HepG2 (cell line): ENCODE data around the gene SLC38A2. TPM values are rescaled to one million over a fixed set of nuclear protein-coding genes. Genes with fewer than 3 reads are reported as not detected.

ENCODE experiments used
- ATF1 ChIP-seq: IDR thresholded peaks from 2 replicates; pipeline ENCODE4 v1.6.1; 2016; ENCODE audit warnings: mild to moderate bottlenecking, control low read depth
- KDM2A ChIP-seq: sonication (generic); formaldehyde crosslinking; IDR thresholded peaks from 2 replicates; pipeline ENCODE4 v1.4.0; 2020; ENCODE audit warnings: low read depth, missing genetic modification reagents, borderline replicate concordance
- MIXL1 ChIP-seq: IDR thresholded peaks from 2 replicates; pipeline ENCODE4 v1.6.1; 2016
- NFYB ChIP-seq: sonication (generic); formaldehyde crosslinking; IDR thresholded peaks from 2 replicates; pipeline ENCODE4 v1.4.0; 2020; ENCODE audit warnings: missing genetic modification reagents
- POLR2AphosphoS2 ChIP-seq: IDR thresholded peaks from 2 replicates; pipeline ENCODE4 v1.6.1; 2011; ENCODE audit warnings: low read depth, low read length, improper control_type of control experiment
- SNRNP70 ChIP-seq: fragments of 200-400 bp; formaldehyde crosslinking; IDR thresholded peaks from 2 replicates; pipeline ENCODE4 v1.6.1; 2017; ENCODE audit warnings: mild to moderate bottlenecking, low read depth, low read length, moderate library complexity
- SOX6 ChIP-seq, 2 experiments: fragments of 450-650 bp in 1 of 2; sonication (generic) in 1 of 2; formaldehyde crosslinking in 1 of 2; IDR thresholded peaks; 2 replicates each; pipeline versions ENCODE4 v1.4.0 to v1.6.1; 2017 to 2020; ENCODE audit warnings: antibody characterized with exemption in 1 of 2, mild to moderate bottlenecking in 1 of 2, missing genetic modification reagents in 1 of 2
- ZNF296 ChIP-seq: sonication (generic); formaldehyde crosslinking; conservative IDR thresholded peaks from 2 replicates; pipeline ENCODE4 v1.5.0; 2020; ENCODE audit warnings: mild to moderate bottlenecking, missing genetic modification reagents
- ZNF562 ChIP-seq: sonication (generic); formaldehyde crosslinking; IDR thresholded peaks from 2 replicates; pipeline ENCODE4 v1.8.0; 2022; ENCODE audit warnings: missing genetic modification reagents, borderline replicate concordance
- ZNF816 ChIP-seq: sonication (generic); formaldehyde crosslinking; IDR thresholded peaks from 2 replicates; pipeline ENCODE4 v1.8.0; 2022; ENCODE audit warnings: missing genetic modification reagents, mild to moderate bottlenecking, borderline replicate concordance
- ZSCAN9 ChIP-seq: IDR thresholded peaks from 2 replicates; pipeline ENCODE4 v1.6.1; 2016; ENCODE audit warnings: borderline replicate concordance
- polyA plus RNA-seq, 8 experiments: library from polyadenylated mRNA; depleted of rRNA in 3 of 8; stranded (reverse) in 7 of 8; unstranded in 1 of 8; fragments of >200 nt; fragmentation: Illumina TruSeq in 4 of 8; extraction: Trizol in 4 of 8; gene quantifications; 2 replicates each; pipeline versions ENCODE4 v1.2.1 to v1.2.3, GENCODE V29; 2011 to 2016; ENCODE audit warnings: low read depth in 4 of 8, missing spikeins in 1 of 8, mixed read lengths in 1 of 8; ENCODE audit not compliant: insufficient read depth in 1 of 8
- total RNA-seq, 5 experiments: library from RNA; depleted of rRNA; stranded (reverse); fragments of >200 nt; fragmentation: Illumina TruSeq; extraction: Trizol; gene quantifications; 2 replicates each; pipeline ENCODE4 v1.2.3, GENCODE V29; 2016; ENCODE audit warnings: low read depth in 1 of 5
- TF ChIP-seq, protein P1 (sequence below): IDR thresholded peaks from 2 replicates; pipeline ENCODE4 v1.6.1; 2012; ENCODE audit warnings: inconsistent platforms
- TF ChIP-seq, protein P2 (sequence below): sonication (generic); formaldehyde crosslinking; IDR thresholded peaks from 2 replicates; pipeline ENCODE4 v1.4.0; 2020; ENCODE audit warnings: missing genetic modification reagents
- TF ChIP-seq, protein P3 (sequence below): IDR thresholded peaks from 2 replicates; pipeline ENCODE4 v1.6.1; 2016; ENCODE audit warnings: low read depth, control low read depth
- TF ChIP-seq, protein P4 (sequence below), 2 experiments: sonication (generic) in 1 of 2; formaldehyde crosslinking in 1 of 2; IDR thresholded peaks; 2 replicates each; pipeline versions ENCODE4 v1.4.0 to v1.6.1; 2018 to 2020; ENCODE audit warnings: missing genetic modification reagents in 2 of 2, borderline replicate concordance in 1 of 2, low read depth in 1 of 2, mild to moderate bottlenecking in 1 of 2, missing biosample characterization in 1 of 2
- TF ChIP-seq, protein P5 (sequence below): IDR thresholded peaks from 2 replicates; pipeline ENCODE4 v1.6.1; 2016; ENCODE audit warnings: missing compliant biosample characterization, missing genetic modification reagents, borderline replicate concordance
- TF ChIP-seq, protein P6 (sequence below): sonication (generic); formaldehyde crosslinking; IDR thresholded peaks from 2 replicates; pipeline ENCODE4 v1.5.0; 2020; ENCODE audit warnings: mild to moderate bottlenecking, missing genetic modification reagents, borderline replicate concordance

SLC38A2 gene
- total and polyA plus RNA-seq, 2 of the 13 experiments (the other 11 are each of a cell fraction or from before 2014, with no cell fraction given) = 368 to 880 TPM

DNA sequence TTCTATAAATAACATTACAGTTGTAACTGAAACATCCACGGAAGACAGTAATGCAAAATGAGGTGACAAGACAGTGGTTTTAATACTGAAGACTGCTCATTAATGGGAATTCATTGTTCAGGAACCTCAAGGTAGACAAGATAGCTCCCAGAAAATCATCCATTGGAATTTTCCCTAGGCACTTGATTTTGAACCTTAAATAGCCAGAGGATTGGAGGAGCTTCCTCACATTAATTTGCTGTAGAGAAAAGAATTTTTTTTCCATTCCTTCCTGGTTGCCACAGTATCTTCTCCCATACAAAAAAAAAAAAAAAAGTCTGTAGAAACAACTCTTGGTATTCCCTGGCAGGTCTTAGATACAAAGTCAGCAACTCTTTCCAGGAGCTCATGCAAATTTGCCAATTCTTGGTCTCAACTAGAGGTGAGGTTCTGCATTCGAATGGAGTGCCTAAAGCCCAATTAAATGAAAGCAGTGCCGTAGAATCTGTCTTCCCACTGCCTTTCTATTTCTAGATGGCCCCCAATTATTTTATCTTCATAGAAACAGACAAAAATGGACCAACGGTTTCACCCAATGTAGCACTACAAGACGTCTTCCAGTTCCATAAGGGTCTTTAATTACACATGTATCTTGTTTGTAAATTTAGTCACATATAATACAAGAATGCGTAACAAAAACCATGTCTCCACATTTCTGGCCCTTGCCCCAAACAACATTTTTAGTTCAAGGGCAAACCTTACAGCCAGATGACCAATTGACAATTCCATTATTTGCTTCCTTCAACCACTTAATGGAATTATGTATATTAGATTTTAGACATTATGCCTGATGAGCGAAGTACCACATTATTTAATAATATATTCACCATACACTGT lies 13.5 kb downstream of the SLC38A2 start (continued):
- no peak; the same call in 1 of the 2 replicates for TF ChIP-seq MIXL1 (CRISPR knock-in tag)
- TF ChIP-seq KDM2A = no peak
- TF ChIP-seq, protein P1, sequence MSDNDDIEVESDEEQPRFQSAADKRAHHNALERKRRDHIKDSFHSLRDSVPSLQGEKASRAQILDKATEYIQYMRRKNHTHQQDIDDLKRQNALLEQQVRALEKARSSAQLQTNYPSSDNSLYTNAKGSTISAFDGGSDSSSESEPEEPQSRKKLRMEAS = no peak
- TF ChIP-seq POLR2AphosphoS2 = peak; percentile 97; the same call in 1 of the 2 replicates
- TF ChIP-seq ZSCAN9 (CRISPR knock-in tag) = peak; percentile 7; the same call in 1 of the 2 replicates
- peak; percentile 5; the same call in 1 of the 2 replicates for TF ChIP-seq ZNF816 (CRISPR knock-in tag)
- TF ChIP-seq, protein P2, sequence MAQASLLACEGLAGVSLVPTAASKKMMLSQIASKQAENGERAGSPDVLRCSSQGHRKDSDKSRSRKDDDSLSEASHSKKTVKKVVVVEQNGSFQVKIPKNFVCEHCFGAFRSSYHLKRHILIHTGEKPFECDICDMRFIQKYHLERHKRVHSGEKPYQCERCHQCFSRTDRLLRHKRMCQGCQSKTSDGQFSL (CRISPR knock-in tag) = no peak
- TF ChIP-seq ATF1 (CRISPR knock-in tag) = peak; percentile 14; the same call in 1 of the 2 replicates
- TF ChIP-seq ZNF296 (CRISPR knock-in tag) = no peak
- TF ChIP-seq, protein P3, sequence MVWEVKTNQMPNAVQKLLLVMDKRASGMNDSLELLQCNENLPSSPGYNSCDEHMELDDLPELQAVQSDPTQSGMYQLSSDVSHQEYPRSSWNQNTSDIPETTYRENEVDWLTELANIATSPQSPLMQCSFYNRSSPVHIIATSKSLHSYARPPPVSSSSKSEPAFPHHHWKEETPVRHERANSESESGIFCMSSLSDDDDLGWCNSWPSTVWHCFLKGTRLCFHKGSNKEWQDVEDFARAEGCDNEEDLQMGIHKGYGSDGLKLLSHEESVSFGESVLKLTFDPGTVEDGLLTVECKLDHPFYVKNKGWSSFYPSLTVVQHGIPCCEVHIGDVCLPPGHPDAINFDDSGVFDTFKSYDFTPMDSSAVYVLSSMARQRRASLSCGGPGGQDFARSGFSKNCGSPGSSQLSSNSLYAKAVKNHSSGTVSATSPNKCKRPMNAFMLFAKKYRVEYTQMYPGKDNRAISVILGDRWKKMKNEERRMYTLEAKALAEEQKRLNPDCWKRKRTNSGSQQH (CRISPR knock-in tag) = no peak
- TF ChIP-seq, protein P4, sequence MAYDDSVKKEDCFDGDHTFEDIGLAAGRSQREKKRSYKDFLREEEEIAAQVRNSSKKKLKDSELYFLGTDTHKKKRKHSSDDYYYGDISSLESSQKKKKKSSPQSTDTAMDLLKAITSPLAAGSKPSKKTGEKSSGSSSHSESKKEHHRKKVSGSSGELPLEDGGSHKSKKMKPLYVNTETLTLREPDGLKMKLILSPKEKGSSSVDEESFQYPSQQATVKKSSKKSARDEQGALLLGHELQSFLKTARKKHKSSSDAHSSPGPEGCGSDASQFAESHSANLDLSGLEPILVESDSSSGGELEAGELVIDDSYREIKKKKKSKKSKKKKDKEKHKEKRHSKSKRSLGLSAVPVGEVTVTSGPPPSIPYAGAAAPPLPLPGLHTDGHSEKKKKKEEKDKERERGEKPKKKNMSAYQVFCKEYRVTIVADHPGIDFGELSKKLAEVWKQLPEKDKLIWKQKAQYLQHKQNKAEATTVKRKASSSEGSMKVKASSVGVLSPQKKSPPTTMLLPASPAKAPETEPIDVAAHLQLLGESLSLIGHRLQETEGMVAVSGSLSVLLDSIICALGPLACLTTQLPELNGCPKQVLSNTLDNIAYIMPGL (CRISPR knock-in tag; IDR thresholded peaks at IDR 0.05; ENCODE audit: borderline replicate concordance in 1 of 2, low read depth in 1 of 2) = 0 out of 4 replicates have a peak, but pooled peaks of 1 of the 2 experiments have one; percentile 36
- TF ChIP-seq, protein P5, sequence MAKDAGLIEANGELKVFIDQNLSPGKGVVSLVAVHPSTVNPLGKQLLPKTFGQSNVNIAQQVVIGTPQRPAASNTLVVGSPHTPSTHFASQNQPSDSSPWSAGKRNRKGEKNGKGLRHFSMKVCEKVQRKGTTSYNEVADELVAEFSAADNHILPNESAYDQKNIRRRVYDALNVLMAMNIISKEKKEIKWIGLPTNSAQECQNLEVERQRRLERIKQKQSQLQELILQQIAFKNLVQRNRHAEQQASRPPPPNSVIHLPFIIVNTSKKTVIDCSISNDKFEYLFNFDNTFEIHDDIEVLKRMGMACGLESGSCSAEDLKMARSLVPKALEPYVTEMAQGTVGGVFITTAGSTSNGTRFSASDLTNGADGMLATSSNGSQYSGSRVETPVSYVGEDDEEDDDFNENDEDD (CRISPR knock-in tag) = no peak
- no peak for TF ChIP-seq NFYB (CRISPR knock-in tag)
- TF ChIP-seq, protein P6, sequence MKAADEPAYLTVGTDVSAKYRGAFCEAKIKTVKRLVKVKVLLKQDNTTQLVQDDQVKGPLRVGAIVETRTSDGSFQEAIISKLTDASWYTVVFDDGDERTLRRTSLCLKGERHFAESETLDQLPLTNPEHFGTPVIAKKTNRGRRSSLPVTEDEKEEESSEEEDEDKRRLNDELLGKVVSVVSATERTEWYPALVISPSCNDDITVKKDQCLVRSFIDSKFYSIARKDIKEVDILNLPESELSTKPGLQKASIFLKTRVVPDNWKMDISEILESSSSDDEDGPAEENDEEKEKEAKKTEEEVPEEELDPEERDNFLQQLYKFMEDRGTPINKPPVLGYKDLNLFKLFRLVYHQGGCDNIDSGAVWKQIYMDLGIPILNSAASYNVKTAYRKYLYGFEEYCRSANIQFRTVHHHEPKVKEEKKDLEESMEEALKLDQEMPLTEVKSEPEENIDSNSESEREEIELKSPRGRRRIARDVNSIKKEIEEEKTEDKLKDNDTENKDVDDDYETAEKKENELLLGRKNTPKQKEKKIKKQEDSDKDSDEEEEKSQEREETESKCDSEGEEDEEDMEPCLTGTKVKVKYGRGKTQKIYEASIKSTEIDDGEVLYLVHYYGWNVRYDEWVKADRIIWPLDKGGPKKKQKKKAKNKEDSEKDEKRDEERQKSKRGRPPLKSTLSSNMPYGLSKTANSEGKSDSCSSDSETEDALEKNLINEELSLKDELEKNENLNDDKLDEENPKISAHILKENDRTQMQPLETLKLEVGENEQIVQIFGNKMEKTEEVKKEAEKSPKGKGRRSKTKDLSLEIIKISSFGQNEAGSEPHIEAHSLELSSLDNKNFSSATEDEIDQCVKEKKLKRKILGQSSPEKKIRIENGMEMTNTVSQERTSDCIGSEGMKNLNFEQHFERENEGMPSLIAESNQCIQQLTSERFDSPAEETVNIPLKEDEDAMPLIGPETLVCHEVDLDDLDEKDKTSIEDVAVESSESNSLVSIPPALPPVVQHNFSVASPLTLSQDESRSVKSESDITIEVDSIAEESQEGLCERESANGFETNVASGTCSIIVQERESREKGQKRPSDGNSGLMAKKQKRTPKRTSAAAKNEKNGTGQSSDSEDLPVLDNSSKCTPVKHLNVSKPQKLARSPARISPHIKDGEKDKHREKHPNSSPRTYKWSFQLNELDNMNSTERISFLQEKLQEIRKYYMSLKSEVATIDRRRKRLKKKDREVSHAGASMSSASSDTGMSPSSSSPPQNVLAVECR (CRISPR knock-in tag) = no peak
- TF ChIP-seq ZNF562 (CRISPR knock-in tag) = 0 out of 2 replicates have a peak, but pooled peaks have one; percentile 49
- TF ChIP-seq SNRNP70 = peak; percentile 90
- no peak for TF ChIP-seq SOX6 (IDR thresholded peaks at IDR 0.05)
- TF ChIP-seq SOX6 (CRISPR knock-in tag; IDR thresholded peaks at IDR 0.05) = no peak
